HepG2 (cell line): ENCODE data around the gene ATOH7.

Source experiments
- CENPBD1 ChIP-seq: sonication (generic); formaldehyde crosslinking; IDR thresholded peaks from 2 replicates; pipeline ENCODE4 v1.8.0; 2022; ENCODE audit warnings: missing genetic modification reagents, low read depth, mild to moderate bottlenecking, borderline replicate concordance
- CTCF ChIP-seq: sonication (generic); formaldehyde crosslinking; IDR thresholded peaks from 2 replicates; pipeline ENCODE4 v1.5.0; 2020; ENCODE audit warnings: mild to moderate bottlenecking, missing genetic modification reagents, moderate library complexity
- FOXA1 ChIP-seq, 2 experiments: fragments of 450-650 bp in 1 of 2; sonication (generic) in 1 of 2; formaldehyde crosslinking in 1 of 2; IDR thresholded peaks; 2 replicates each; pipeline versions ENCODE4 v1.4.0 to v1.6.1; 2016 to 2020; ENCODE audit warnings: missing genetic modification reagents in 1 of 2
- FOXM1 ChIP-seq: sonication (generic); formaldehyde crosslinking; IDR thresholded peaks from 2 replicates; pipeline ENCODE4 v1.5.0; 2020; ENCODE audit warnings: missing genetic modification reagents
- MAFF ChIP-seq: IDR thresholded peaks from 2 replicates; pipeline ENCODE4 v1.6.1; 2011; ENCODE audit warnings: low read depth, low read length, improper control_type of control experiment
- MXI1 ChIP-seq: IDR thresholded peaks from 3 replicates; pipeline ENCODE4 v1.6.1; 2012; ENCODE audit warnings: low read depth, low read length, inconsistent platforms, borderline replicate concordance
- SMAD3 ChIP-seq: sonication (generic); formaldehyde crosslinking; IDR thresholded peaks from 2 replicates; pipeline ENCODE4 v1.4.0; 2020; ENCODE audit warnings: missing genetic modification reagents
- ZNF629 ChIP-seq: sonication (generic); formaldehyde crosslinking; conservative IDR thresholded peaks from 2 replicates; pipeline ENCODE4 v1.5.0; 2020; ENCODE audit warnings: missing genetic modification reagents

- TF ChIP-seq CTCF (CRISPR knock-in tag) (no peak), FOXA1 (IDR thresholded peaks at IDR 0.05) (no peak), FOXA1 (CRISPR knock-in tag; IDR thresholded peaks at IDR 0.05) (no peak), FOXM1 (CRISPR knock-in tag) (no peak), MXI1 (no peak), MAFF (no peak), ZNF629 (no peak), CENPBD1 (CRISPR knock-in tag) (no peak), SMAD3 (CRISPR knock-in tag) (no peak)
Observed at GRCh38 chr10:68196701-68197100, 35.2 kb downstream of the ATOH7 start.
